Right ventricle myocardium inferior (tissue), 1 donor: ENCODE results near the gene TMOD1. TPM values are rescaled to one million over a fixed set of nuclear protein-coding genes. Genes with fewer than 3 reads are reported as not detected.
A peak's percentile ranks its signal among the peaks of the same experiment; 100 is the strongest.

ENCODE experiments used
- ATAC-seq: fragments of 200-7000 bp; cut with Tn5 transposase; one replicate; pipeline ENCODE4 v1.9.1; 2020; ENCODE audit warnings: mild to moderate bottlenecking, moderate library complexity
- DNase-seq: peaks from one replicate; pipeline ENCODE4 v3.0.0; 2021; ENCODE audit errors: missing footprints
- intact Hi-C: fragments of 100-400 bp; cut with DNase I; formaldehyde crosslinking; loops from one replicate; pipeline ENCODE4 v1.11.0; 2022
- total RNA-seq: library from RNA; stranded (reverse); fragmentation: NEBNext Ultra II Directional; extraction: Animal tissue kit (Norgen Biotek cat#: 25700); gene quantifications from one replicate; pipeline ENCODE4 v1.2.1, GENCODE V29; 2021
- donor health status: DM: no; HTN: yes; CAD: no; lungs with severe emphysema.

Gene TMOD1
- total RNA-seq, 1 donor from 2014 or later, result 192 TPM

DNA sequence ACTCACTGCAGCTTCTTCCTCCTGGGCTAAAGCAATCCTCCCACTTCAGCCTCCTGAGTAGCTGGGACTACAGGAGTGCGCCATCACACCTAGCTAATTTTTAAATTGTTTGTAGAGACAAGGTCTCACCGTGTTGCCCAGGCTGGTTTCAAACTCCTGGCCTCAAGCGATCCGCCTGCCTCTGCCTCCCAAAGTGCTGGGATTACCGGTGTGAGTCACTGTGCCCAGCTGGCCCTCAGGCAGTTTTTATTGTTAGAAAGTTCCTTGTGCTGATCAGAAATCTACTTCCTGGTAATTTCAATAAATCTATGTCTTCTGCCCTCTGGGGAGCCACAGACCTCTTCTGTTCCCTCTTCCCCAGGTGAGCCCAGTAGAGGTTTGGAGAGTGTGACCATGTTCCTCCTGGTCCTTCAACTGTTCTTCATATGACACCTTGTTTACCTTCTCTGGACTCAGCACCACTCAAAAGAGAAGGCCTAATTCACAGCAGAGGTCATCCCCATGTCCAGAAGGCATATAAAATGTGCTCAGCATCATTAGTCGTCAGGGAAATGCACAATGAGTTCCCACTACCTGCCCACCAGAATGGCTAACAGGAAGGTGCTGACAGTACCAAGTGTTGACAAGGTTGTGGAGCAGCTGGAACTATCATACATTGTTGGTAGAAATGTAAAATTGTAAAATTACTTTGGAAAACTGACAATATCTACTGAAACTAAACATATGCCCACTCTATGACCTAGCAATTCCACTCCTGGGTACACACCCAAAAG is 10.4 kb downstream of the TMOD1 start:
- ATAC-seq (no peak), DNase-seq (no peak)
- intact Hi-C loops, result no loop called here

GRCh38 chr9:97512966-97513560 is 11.6 kb downstream of the TMOD1 start:
- intact Hi-C loops, result no loop called here
- ATAC-seq (no peak), DNase-seq (no peak)

- ATAC-seq (peak; percentile 79), DNase-seq (no peak)
- intact Hi-C loops, result no loop called here
Observed at GRCh38 chr9:97514531-97514930, 13.1 kb downstream of the TMOD1 start.

DNA sequence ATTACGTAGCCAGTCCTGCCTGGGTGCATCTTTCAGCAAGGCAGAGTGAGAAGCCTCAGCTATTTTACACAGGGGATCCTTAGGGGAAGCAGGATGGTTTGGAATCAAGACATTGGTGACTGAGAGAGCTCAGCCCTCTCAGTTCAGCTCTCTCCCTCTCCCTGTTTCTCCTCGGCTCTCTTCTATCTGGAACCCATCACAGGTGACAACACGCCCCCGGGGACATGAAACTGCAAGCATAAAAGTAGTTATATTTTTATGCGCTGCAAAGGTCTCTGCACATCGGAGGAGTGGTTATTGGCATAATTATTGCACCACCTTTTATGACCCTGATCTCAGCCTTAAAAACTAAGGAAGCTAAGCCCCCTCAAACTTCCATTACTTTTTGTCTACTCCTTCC is 14.2 kb downstream of the TMOD1 start:
- intact Hi-C loops, result loop anchor here (5.0 kb wide), 1 partner anchor 42 kb away; no protein-coding TSS in a partner anchor
- ATAC-seq, result no peak

GRCh38 chr9:97516111-97516510 is 14.6 kb downstream of the TMOD1 start:
- ATAC-seq, result no peak
- intact Hi-C loops, result loop anchor here (5.0 kb wide), 1 partner anchor 41 kb away; no protein-coding TSS in a partner anchor
- DNase-seq, result no peak

More for the DNA sequence above, 14.2 kb downstream of the TMOD1 start:
- no peak for DNase-seq

- no peak for ATAC-seq
- DNase-seq, result no peak
- intact Hi-C loops, result loop anchor here (1.0 to 5.0 kb wide), 2 partner anchors 11 to 40 kb away; no protein-coding TSS in a partner anchor
Observed at GRCh38 chr9:97517331-97518089, 16.0 kb downstream of the TMOD1 start.

DNA sequence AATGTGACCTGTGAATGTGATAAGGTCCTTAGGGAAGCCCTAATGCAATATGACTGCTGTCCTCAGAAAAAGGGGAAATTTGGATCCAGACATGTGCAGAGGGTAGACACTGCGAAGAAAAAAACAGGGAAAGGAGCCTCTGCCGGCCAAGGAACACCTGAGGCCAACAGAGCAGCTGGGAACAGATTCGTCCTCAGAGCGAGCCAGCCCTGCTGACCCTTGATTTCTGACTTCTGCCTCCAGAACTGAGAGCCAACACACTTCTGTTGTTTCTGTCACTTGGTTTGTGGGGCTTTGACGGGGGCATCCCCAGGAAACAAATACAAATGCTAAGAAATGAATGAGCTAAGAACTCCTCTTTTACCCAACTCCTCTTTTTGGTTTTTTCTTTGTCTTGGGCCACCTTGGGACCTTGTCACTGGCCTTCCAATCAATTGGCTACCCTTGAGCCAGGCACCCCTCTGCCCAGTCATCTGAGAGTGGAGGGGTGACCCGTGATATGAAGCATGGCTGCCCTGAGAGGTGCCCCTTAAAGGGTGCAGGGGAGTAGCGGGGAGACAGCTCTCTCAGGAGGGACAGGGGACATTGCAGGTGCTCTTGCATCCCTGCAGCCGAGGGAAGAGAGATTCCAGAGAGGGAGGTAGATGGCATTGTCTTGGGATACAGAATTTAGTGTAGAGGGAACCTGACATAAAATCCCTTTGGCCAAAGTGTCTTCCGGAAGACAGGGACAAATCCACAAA is 16.9 kb downstream of the TMOD1 start:
- intact Hi-C loops, result loop anchor here (5.0 kb wide), 1 partner anchor 39 kb away; no protein-coding TSS in a partner anchor
- ATAC-seq (no peak), DNase-seq (no peak)

GRCh38 chr9:97518909-97519307 is 17.4 kb downstream of the TMOD1 start:
- ATAC-seq, result no peak
- DNase-seq, result no peak
- intact Hi-C loops, result loop anchor here (5.0 kb wide), 1 partner anchor 38 kb away; no protein-coding TSS in a partner anchor

- DNase-seq (no peak), ATAC-seq (no peak)
- intact Hi-C loops, result loop anchor here (5.0 kb wide), 1 partner anchor 38 kb away; no protein-coding TSS in a partner anchor
Observed at GRCh38 chr9:97519441-97519970, 18.0 kb downstream of the TMOD1 start.

- no peak for DNase-seq
- ATAC-seq, result peak; percentile 45
- intact Hi-C loops, result no loop called here
Observed at GRCh38 chr9:97521576-97522333, 20.3 kb downstream of the TMOD1 start.

DNA sequence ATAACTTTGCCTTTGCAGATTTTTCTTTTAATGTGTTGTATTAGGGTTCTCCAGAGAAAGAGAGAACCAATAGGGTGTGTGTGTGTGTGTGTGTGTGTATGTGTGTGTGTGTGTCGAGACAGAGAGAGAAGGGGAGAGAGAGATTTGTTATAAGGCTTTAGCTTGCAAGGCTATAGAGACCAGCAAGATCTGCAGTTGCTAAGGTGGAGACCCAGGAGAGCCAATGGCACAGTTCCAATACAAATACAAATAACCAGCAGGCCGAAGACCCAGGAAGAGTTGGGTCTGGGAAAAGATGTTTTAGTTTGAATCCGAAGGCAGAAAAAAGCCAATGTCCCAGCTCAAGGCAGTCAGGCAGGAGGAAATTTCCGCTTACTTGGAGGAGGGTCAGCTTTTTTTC is 23.0 kb downstream of the TMOD1 start:
- intact Hi-C loops, result no loop called here
- DNase-seq (no peak), ATAC-seq (no peak)

DNA sequence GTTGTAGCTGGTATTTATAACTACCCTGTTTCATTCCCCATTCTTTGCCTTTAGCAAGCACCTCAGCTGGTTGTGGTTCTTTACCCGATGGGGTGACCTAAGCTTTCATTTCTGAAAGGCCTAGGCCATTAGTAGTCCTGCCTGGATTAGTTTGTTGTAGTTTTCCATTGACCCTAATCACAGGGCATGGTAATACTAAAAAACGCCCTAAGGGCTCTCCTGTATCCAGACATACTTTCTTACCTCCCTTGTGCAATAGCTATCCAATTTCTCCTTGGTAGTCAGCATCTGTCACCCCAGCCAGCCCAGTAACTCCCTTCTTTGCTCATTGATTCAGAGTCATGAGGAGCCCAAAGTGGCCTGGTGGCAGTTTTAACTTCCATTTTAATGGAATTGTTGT is 24.0 kb downstream of the TMOD1 start:
- DNase-seq, result no peak
- intact Hi-C loops, result loop anchor here (5.0 kb wide), 1 partner anchor 72 kb away; no protein-coding TSS in a partner anchor
- no peak for ATAC-seq

GRCh38 chr9:97526895-97527575 is 25.6 kb downstream of the TMOD1 start:
- ATAC-seq (no peak), DNase-seq (no peak)
- intact Hi-C loops, result loop anchor here (5.0 kb wide), 1 partner anchor 70 kb away; no protein-coding TSS in a partner anchor

DNA sequence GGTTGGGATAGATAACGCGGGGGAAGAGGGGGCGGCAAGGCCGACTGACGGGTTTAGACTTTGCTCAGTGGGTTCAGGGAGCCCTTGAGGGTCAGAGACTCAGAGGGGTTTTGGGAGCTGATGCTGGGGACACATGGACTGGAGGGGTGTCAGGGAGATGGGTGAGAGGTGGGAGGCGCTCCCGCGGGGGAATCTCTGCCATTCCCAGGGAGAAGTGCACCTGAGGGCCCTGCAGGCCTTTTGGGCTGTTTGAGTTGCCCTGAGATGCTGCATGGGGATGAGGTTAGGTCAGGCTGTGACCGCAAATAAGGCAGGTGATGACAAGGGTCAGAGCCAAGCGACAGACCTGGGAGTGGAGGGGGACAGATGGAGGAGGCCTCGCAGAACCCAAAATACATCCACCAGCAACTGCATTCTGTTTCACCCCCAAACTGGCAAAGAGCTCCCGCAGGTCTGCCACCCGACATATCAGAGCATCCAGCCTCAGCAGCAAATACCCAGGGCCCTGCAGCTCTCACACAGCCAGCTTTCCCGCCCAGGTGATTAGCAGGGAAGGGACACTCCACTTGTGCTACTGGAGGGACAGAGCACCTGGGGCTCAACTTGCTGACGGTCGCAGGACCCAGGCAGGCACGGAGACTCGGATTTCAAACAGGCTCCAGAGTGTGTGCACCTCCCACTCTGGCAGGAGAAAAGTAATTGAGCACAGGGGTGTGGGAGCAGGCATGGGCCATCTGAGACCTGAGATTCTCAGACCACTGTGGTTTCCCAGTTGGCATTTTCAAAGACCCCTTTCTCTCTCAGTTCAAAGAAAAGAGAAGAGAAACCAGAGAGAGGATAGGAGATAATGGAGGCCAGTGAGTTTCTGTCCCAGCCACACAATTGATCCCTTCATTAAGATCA is 26.4 kb downstream of the TMOD1 start:
- no peak for DNase-seq
- intact Hi-C loops, result loop anchor here (1.0 to 5.0 kb wide), 4 partner anchors 11 to 69 kb away; no protein-coding TSS in a partner anchor
- ATAC-seq, result no peak

DNA sequence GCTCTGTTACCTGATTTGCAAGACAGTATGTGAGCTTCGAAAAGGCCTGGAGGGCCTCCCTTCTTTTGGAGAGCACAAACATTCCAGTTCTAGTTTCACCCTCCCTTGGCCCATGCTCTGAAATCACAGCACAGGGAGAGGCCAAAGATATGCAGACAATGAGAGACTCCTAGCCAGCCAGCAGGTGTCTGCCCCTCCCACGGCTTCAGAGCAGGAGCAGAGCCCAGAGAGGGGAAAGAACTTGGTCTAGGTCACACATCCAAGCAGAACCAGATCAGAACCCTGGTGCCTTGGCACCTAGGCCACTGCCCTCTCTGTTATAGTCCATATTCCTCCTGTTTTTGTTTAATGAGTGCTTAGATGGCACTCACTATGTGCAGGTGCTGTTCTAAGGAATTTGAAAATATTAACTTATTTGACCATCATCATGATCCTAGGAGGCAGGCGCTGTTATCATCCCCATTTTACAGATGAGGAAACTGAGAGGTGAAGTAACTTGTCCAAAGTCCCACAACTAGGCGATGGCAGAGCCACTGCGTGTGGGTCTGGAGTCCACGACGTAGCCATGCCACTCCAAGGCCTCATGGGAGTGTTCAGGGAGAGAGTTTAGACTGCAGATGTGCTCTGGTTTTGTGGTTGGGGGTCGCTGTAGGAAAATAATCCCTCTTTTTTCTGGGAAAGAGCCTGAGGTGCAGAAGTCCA is 27.2 kb downstream of the TMOD1 start:
- DNase-seq (no peak), ATAC-seq (peak; percentile 82)
- intact Hi-C loops, result loop anchor here (1.0 to 5.0 kb wide), 4 partner anchors 11 to 69 kb away; no protein-coding TSS in a partner anchor
